ENCODE data around the gene PAQR4.
A peak's percentile ranks its signal among the peaks of the same experiment; 100 is the strongest.

PAQR4 gene

GRCh38 chr16:2924901-2925755 is 44.0 kb upstream of the PAQR4 start:
- no peak overlapping the region for H3K9ac ChIP-seq (ENCODE audit: low read length)

GRCh38 chr16:2925951-2926649 is 43.0 kb upstream of the PAQR4 start:
- Histone ChIP-seq H3K36me3 (replicated peaks; ENCODE audit: insufficient read depth, low read length) (no peaks in the 10 kb centered on the region), H3K9me2 (replicated peaks; ENCODE audit: insufficient read depth, low read length) (no peaks in the 10 kb centered on the region), H4K20me1 (ENCODE audit: insufficient read depth, low read length) (no peaks in the 10 kb centered on the region), H3K4me2 (ENCODE audit: low read depth, low read length) (no peak overlapping the region), H3K79me2 (ENCODE audit: low read length) (peaks cover 33% of the 10 kb centered on the region), H3K27me3 (replicated peaks; ENCODE audit: insufficient read depth, low read length) (no peaks in the 10 kb centered on the region), H3K4me3 (ENCODE audit: low read length) (no peak overlapping the region), H3F3A (ENCODE audit: insufficient read depth, low read length) (peaks cover 4% of the 10 kb centered on the region; the same call in 1 of the 2 replicates), H3K9ac (ENCODE audit: low read length) (no peak overlapping the region), H3K4me1 (ENCODE audit: low read length) (peaks cover 10% of the 10 kb centered on the region; the same call in 1 of the 2 replicates), H3K9me3 (replicated peaks; ENCODE audit: insufficient read depth, low read length) (no peaks in the 10 kb centered on the region), H2AFZ (ENCODE audit: low read length) (no peak overlapping the region), H3K27ac (ENCODE audit: low read length) (no peak overlapping the region)
- no peak for DNase-seq
- TF ChIP-seq EZH2 (optimal IDR thresholded peaks at IDR 0.05; ENCODE audit: low read depth, low read length): no peak
- no peak for TF ChIP-seq CTCF (IDR thresholded peaks at IDR 0.05; ENCODE audit: low read length)
- TF ChIP-seq EZH2phosphoT487 (IDR thresholded peaks at IDR 0.05; ENCODE audit: low read length): no peak

More at GRCh38 chr16:2924901-2925755, 44.0 kb upstream of the PAQR4 start:
- Histone ChIP-seq H3K4me3 (ENCODE audit: low read length) (no peak overlapping the region), H3K9me2 (replicated peaks; ENCODE audit: insufficient read depth, low read length) (no peaks in the 10 kb centered on the region), H4K20me1 (ENCODE audit: insufficient read depth, low read length) (no peaks in the 10 kb centered on the region), H3K27ac (ENCODE audit: low read length) (no peak overlapping the region), H3K79me2 (ENCODE audit: low read length) (peaks cover 37% of the 10 kb centered on the region), H3K27me3 (replicated peaks; ENCODE audit: insufficient read depth, low read length) (no peaks in the 10 kb centered on the region), H3K36me3 (replicated peaks; ENCODE audit: insufficient read depth, low read length) (no peaks in the 10 kb centered on the region), H3K4me1 (ENCODE audit: low read length) (peaks cover 10% of the 10 kb centered on the region; the same call in 1 of the 2 replicates), H3K9me3 (replicated peaks; ENCODE audit: insufficient read depth, low read length) (no peaks in the 10 kb centered on the region), H3K4me2 (ENCODE audit: low read depth, low read length) (no peak overlapping the region), H3F3A (ENCODE audit: insufficient read depth, low read length) (peaks cover 4% of the 10 kb centered on the region; the same call in 1 of the 2 replicates), H2AFZ (ENCODE audit: low read length) (no peak overlapping the region)
- TF ChIP-seq CTCF (IDR thresholded peaks at IDR 0.05; ENCODE audit: low read length) (no peak), EZH2 (optimal IDR thresholded peaks at IDR 0.05; ENCODE audit: low read depth, low read length) (no peak), EZH2phosphoT487 (IDR thresholded peaks at IDR 0.05; ENCODE audit: low read length) (no peak)
- DNase-seq: no peak

- DNase-seq: no peak
- no peaks in the 10 kb centered on the region for H3K36me3 ChIP-seq (replicated peaks; ENCODE audit: insufficient read depth, low read length)
- H3K4me3 ChIP-seq (ENCODE audit: low read length): no peak overlapping the region
- H3K9ac ChIP-seq (ENCODE audit: low read length): no peak overlapping the region
- no peaks in the 10 kb centered on the region for H3K27me3 ChIP-seq (replicated peaks; ENCODE audit: insufficient read depth, low read length)
- TF ChIP-seq EZH2phosphoT487 (IDR thresholded peaks at IDR 0.05; ENCODE audit: low read length) (no peak), EZH2 (optimal IDR thresholded peaks at IDR 0.05; ENCODE audit: low read depth, low read length) (no peak), CTCF (IDR thresholded peaks at IDR 0.05; ENCODE audit: low read length) (no peak)
- peaks cover 4% of the 10 kb centered on the region; the same call in 1 of the 2 replicates for H3F3A ChIP-seq (ENCODE audit: insufficient read depth, low read length)
- no peaks in the 10 kb centered on the region for H4K20me1 ChIP-seq (ENCODE audit: insufficient read depth, low read length)
- H3K4me2 ChIP-seq (ENCODE audit: low read depth, low read length): peak overlapping the region; percentile 76; the same call in 1 of the 2 replicates
- H3K9me3 ChIP-seq (replicated peaks; ENCODE audit: insufficient read depth, low read length): no peaks in the 10 kb centered on the region
- H3K9me2 ChIP-seq (replicated peaks; ENCODE audit: insufficient read depth, low read length): no peaks in the 10 kb centered on the region
- H3K4me1 ChIP-seq (ENCODE audit: low read length): peaks cover 10% of the 10 kb centered on the region; the same call in 1 of the 2 replicates
- H3K79me2 ChIP-seq (ENCODE audit: low read length): peaks cover 29% of the 10 kb centered on the region
- no peak overlapping the region for H2AFZ ChIP-seq (ENCODE audit: low read length)
- no peak overlapping the region for H3K27ac ChIP-seq (ENCODE audit: low read length)
Observed at GRCh38 chr16:2926650-2926999, 42.5 kb upstream of the PAQR4 start.
